Measurements from ENCODE around the gene ARFRP1.

ARFRP1 gene

DNA sequence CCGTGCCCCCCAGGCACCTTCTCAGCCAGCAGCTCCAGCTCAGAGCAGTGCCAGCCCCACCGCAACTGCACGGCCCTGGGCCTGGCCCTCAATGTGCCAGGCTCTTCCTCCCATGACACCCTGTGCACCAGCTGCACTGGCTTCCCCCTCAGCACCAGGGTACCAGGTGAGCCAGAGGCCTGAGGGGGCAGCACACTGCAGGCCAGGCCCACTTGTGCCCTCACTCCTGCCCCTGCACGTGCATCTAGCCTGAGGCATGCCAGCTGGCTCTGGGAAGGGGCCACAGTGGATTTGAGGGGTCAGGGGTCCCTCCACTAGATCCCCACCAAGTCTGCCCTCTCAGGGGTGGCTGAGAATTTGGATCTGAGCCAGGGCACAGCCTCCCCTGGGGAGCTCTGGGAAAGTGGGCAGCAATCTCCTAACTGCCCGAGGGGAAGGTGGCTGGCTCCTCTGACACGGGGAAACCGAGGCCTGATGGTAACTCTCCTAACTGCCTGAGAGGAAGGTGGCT lies 10.4 kb downstream of the ARFRP1 start:
- no peaks in the 10 kb centered on the region for H3K27me3 ChIP-seq (replicated peaks; ENCODE audit: control insufficient read depth, insufficient read depth, low read length)
- DNase-seq (ENCODE audit: extremely low read depth, insufficient read length) = no peak
- H3K36me3 ChIP-seq (ENCODE audit: control insufficient read depth, insufficient read depth, low read length) = peaks cover 10% of the 10 kb centered on the region
- no peak overlapping the region for H3K4me3 ChIP-seq (replicated peaks; ENCODE audit: low read depth, low read length)
- TF ChIP-seq, protein P1, sequence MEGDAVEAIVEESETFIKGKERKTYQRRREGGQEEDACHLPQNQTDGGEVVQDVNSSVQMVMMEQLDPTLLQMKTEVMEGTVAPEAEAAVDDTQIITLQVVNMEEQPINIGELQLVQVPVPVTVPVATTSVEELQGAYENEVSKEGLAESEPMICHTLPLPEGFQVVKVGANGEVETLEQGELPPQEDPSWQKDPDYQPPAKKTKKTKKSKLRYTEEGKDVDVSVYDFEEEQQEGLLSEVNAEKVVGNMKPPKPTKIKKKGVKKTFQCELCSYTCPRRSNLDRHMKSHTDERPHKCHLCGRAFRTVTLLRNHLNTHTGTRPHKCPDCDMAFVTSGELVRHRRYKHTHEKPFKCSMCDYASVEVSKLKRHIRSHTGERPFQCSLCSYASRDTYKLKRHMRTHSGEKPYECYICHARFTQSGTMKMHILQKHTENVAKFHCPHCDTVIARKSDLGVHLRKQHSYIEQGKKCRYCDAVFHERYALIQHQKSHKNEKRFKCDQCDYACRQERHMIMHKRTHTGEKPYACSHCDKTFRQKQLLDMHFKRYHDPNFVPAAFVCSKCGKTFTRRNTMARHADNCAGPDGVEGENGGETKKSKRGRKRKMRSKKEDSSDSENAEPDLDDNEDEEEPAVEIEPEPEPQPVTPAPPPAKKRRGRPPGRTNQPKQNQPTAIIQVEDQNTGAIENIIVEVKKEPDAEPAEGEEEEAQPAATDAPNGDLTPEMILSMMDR (IDR thresholded peaks at IDR 0.05; ENCODE audit: insufficient read depth, low read length, poor library complexity, severe bottlenecking) = no peak

DNA sequence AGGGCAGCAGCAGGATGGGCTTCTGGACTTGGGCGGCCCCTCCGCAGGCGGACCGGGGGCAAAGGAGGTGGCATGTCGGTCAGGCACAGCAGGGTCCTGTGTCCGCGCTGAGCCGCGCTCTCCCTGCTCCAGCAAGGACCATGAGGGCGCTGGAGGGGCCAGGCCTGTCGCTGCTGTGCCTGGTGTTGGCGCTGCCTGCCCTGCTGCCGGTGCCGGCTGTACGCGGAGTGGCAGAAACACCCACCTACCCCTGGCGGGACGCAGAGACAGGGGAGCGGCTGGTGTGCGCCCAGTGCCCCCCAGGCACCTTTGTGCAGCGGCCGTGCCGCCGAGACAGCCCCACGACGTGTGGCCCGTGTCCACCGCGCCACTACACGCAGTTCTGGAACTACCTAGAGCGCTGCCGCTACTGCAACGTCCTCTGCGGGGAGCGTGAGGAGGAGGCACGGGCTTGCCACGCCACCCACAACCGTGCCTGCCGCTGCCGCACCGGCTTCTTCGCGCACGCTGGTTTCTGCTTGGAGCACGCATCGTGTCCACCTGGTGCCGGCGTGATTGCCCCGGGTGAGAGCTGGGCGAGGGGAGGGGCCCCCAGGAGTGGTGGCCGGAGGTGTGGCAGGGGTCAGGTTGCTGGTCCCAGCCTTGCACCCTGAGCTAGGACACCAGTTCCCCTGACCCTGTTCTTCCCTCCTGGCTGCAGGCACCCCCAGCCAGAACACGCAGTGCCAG lies 11.0 kb downstream of the ARFRP1 start, which contains the start of gene TNFRSF6B:
Gene TNFRSF6B, plus strand, starts transcription at position 25 of the 729 bp plus-strand sequence. Its CDS starts 116 bp downstream, at position 141.
- TF ChIP-seq, protein P1 (IDR thresholded peaks at IDR 0.05; ENCODE audit: insufficient read depth, low read length, poor library complexity, severe bottlenecking) = no peak
- Histone ChIP-seq H3K36me3 (ENCODE audit: control insufficient read depth, insufficient read depth, low read length) (peaks cover 8% of the 10 kb centered on the region), H3K27me3 (replicated peaks; ENCODE audit: control insufficient read depth, insufficient read depth, low read length) (no peaks in the 10 kb centered on the region), H3K4me3 (replicated peaks; ENCODE audit: low read depth, low read length) (no peak within 1 kb of the TSS)
- no peak for DNase-seq (ENCODE audit: extremely low read depth, insufficient read length)

DNA sequence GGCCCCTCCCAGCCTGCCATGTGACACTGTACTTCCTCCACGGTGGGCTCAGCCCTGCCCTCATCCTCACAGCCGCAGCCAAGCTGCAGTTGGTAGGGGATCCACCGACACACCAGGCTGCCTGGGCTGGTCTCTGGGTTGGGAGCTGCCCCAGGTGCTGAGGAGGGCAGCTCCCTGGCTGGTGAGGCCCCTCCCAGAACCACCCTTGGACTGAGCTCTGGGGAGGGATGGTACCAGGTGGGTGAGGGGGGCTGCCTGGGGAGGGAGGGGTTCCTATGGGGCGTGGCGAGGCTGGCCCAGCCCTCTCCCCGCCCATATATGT lies 11.5 kb downstream of the ARFRP1 start:
- Histone ChIP-seq H3K27me3 (replicated peaks; ENCODE audit: control insufficient read depth, insufficient read depth, low read length) (no peaks in the 10 kb centered on the region), H3K36me3 (ENCODE audit: control insufficient read depth, insufficient read depth, low read length) (peaks cover 8% of the 10 kb centered on the region), H3K4me3 (replicated peaks; ENCODE audit: low read depth, low read length) (no peak overlapping the region)
- DNase-seq (ENCODE audit: extremely low read depth, insufficient read length) = no peak
- TF ChIP-seq, protein P1 (IDR thresholded peaks at IDR 0.05; ENCODE audit: insufficient read depth, low read length, poor library complexity, severe bottlenecking) = no peak

DNA sequence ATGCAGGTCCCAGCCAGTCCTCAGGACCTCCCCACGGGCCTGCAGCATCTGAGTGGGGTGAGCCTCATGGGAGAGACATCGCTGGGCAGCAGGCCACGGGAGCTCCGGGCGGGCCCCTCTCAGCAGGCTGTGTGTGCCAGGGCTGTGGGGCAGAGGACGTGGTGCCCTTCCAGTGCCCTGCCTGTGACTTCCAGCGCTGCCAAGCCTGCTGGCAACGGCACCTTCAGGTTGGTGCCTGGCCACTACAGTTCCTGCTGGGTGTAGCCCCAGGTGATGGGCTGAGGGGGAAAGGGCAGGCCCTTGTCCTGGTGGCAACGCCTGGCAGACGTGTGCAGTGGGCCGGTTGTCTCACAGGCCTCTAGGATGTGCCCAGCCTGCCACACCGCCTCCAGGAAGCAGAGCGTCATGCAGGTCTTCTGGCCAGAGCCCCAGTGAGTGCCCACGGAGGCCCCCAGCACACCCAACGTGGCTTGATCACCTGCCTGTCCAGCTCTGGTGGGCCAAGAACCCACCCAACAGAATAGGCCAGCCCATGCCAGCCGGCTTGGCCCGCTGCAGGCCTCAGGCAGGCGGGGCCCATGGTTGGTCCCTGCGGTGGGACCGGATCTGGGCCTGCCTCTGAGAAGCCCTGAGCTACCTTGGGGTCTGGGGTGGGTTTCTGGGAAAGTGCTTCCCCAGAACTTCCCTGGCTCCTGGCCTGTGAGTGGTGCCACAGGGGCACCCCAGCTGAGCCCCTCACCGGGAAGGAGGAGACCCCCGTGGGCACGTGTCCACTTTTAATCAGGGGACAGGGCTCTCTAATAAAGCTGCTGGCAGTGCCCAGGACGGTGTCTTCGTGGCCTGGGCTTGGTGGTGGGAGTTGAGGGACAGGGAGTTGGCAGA lies 12.1 kb downstream of the ARFRP1 start:
- no peak for DNase-seq (ENCODE audit: extremely low read depth, insufficient read length)
- TF ChIP-seq, protein P1 (IDR thresholded peaks at IDR 0.05; ENCODE audit: insufficient read depth, low read length, poor library complexity, severe bottlenecking) = no peak
- Histone ChIP-seq H3K36me3 (ENCODE audit: control insufficient read depth, insufficient read depth, low read length) (peaks cover 8% of the 10 kb centered on the region), H3K4me3 (replicated peaks; ENCODE audit: low read depth, low read length) (no peak overlapping the region), H3K27me3 (replicated peaks; ENCODE audit: control insufficient read depth, insufficient read depth, low read length) (no peaks in the 10 kb centered on the region)

DNA sequence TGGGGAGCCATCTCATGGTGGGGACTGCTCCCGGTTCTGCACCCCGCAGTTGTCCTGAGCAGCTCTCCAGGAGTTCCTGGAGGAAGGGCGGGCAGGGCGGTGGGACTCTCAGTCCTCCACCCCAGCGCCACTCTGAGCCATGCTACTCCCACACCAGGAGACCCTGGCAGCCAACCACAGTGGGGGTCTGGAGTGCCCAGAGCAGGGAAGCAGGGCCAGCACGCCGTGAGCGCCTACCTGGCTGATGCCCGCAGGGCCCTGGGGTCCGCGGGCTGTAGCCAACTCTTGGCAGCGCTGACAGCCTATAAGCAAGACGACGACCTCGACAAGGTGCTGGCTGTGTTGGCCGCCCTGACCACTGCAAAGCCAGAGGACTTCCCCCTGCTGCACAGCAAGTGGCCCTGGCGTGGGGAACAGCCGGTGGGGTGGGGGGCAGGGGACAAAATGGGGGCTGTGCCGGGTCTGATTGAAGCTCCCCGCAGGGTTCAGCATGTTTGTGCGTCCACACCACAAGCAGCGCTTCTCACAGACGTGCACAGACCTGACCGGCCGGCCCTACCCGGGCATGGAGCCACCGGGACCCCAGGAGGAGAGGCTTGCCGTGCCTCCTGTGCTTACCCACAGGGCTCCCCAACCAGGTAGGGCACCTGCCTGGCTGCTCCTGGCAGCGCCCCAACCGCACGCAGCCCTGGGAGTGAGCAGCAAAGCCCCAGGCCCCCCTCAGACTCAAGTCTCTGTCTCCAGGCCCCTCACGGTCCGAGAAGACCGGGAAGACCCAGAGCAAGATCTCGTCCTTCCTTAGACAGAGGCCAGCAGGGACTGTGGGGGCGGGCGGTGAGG lies 13.0 kb downstream of the ARFRP1 start:
- Histone ChIP-seq H3K27me3 (replicated peaks; ENCODE audit: control insufficient read depth, insufficient read depth, low read length) (no peaks in the 10 kb centered on the region), H3K36me3 (ENCODE audit: control insufficient read depth, insufficient read depth, low read length) (peaks cover 5% of the 10 kb centered on the region), H3K4me3 (replicated peaks; ENCODE audit: low read depth, low read length) (no peak overlapping the region)
- TF ChIP-seq, protein P1 (IDR thresholded peaks at IDR 0.05; ENCODE audit: insufficient read depth, low read length, poor library complexity, severe bottlenecking) = no peak
- no peak for DNase-seq (ENCODE audit: extremely low read depth, insufficient read length)
